ENCODE results near the gene SCYGR1.
"Not testable (repeated sequence)": the region's sequence is repeated elsewhere in the genome, so short reads cannot be mapped to it uniquely, and the experiment has no call there.

Gene SCYGR1

GRCh38 chr2:227368574-227368973 is 19.2 kb downstream of the SCYGR1 start:
- DNase-seq, result no peak

GRCh38 chr2:227367427-227367795 is 20.3 kb downstream of the SCYGR1 start:
- no peak for DNase-seq

- DNase-seq, result no peak
These were observed 20.9 kb downstream of the SCYGR1 start for GRCh38 chr2:227366769-227367426.

- DNase-seq, result no peak
These were observed 21.9 kb downstream of the SCYGR1 start for GRCh38 chr2:227365833-227366232.

GRCh38 chr2:227364585-227365263 is 23.0 kb downstream of the SCYGR1 start:
- not testable (repeated sequence) for DNase-seq

- no peak for DNase-seq
These were observed 24.0 kb downstream of the SCYGR1 start for GRCh38 chr2:227363756-227364155.

- DNase-seq, result no peak
These were observed 27.4 kb downstream of the SCYGR1 start for GRCh38 chr2:227360351-227360750.

GRCh38 chr2:227351639-227352038 is 36.1 kb downstream of the SCYGR1 start:
- DNase-seq, result no peak

GRCh38 chr2:227349989-227350612 is 37.6 kb downstream of the SCYGR1 start:
- DNase-seq, result no peak

GRCh38 chr2:227348324-227348723 is 39.4 kb downstream of the SCYGR1 start:
- DNase-seq, result no peak

GRCh38 chr2:227347117-227347516 is 40.6 kb downstream of the SCYGR1 start:
- no peak for DNase-seq

GRCh38 chr2:227344231-227344630 is 43.5 kb downstream of the SCYGR1 start:
- no peak for DNase-seq

- no peak for DNase-seq
These were observed 46.2 kb downstream of the SCYGR1 start for GRCh38 chr2:227341553-227341952.

- no peak for DNase-seq
These were observed 47.6 kb downstream of the SCYGR1 start for GRCh38 chr2:227340106-227340505.

GRCh38 chr2:227339098-227339599 is 48.6 kb downstream of the SCYGR1 start:
- DNase-seq, result no peak

All from activated CD4-positive, CD25-positive, alpha-beta regulatory T cell (primary cell).